ENCODE results near the gene ZFYVE9.

DNA sequence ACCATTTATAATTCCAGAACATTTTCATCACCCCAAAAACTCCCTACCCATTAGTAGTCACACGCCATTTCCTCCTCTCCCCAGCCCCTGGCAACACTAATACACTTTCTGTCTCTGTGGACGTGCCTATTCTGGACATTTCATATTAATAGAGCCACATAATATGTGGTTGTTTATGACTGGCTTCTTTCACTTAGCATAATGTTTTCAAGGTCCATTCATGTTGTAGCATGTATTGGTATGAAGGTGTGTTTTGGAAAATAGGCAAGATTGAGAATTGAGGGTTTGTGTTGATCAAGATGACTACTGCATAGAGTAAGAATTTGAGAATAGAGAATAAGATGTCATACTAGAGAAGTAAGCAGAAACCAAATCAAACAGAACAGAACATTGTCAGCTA is 67.5 kb downstream of the ZFYVE9 start:
- TF ChIP-seq EZH2 (IDR thresholded peaks at IDR 0.05) (no peak), POLR2AphosphoS5 (IDR thresholded peaks at IDR 0.05; ENCODE audit: borderline replicate concordance, low read depth, low read length) (no peak)
